HEK293T (cell line): ENCODE data around the gene TRIM5.
"Not testable (repeated sequence)": the region's sequence is repeated elsewhere in the genome, so short reads cannot be mapped to it uniquely, and the experiment has no call there.

Experiments used
- CTCF ChIA-PET: fragments of 350-600 bp; formaldehyde crosslinking; extraction: SDS; loops from one replicate; lab custom pipeline; 2021; ENCODE audit warnings: antibody characterized with exemption, inconsistent platforms; lab: Yijun Ruan, JAX
- POLR2A ChIA-PET: fragments of 350-600 bp; formaldehyde crosslinking; extraction: SDS; loops from one replicate; lab custom pipeline; 2020; ENCODE audit warnings: antibody characterized with exemption, inconsistent platforms; lab: Yijun Ruan, JAX
- DNase-seq: peaks from one replicate; pipeline ENCODE4 v3.0.0; 2012; ENCODE audit warnings: mixed read lengths; ENCODE audit errors: extremely low spot score
- ARNT ChIP-seq: fragments of 450-650 bp; IDR thresholded peaks from 2 replicates; pipeline ENCODE4 v1.6.1; 2017; ENCODE audit warnings: mild to moderate bottlenecking
- BHLHE40 ChIP-seq: fragments of 450-650 bp; IDR thresholded peaks from 2 replicates; pipeline ENCODE4 v1.6.1; 2016; ENCODE audit warnings: mild to moderate bottlenecking, moderate library complexity, borderline replicate concordance
- CTBP1 ChIP-seq: fragments of 450-650 bp; IDR thresholded peaks from 2 replicates; pipeline ENCODE4 v1.6.1; 2016; ENCODE audit warnings: borderline replicate concordance
- ELF4 ChIP-seq: fragments of 450-650 bp; IDR thresholded peaks from 2 replicates; pipeline ENCODE4 v1.6.1; 2017; ENCODE audit warnings: antibody characterized with exemption
- FOXA1 ChIP-seq: fragments of 450-650 bp; IDR thresholded peaks from 2 replicates; pipeline ENCODE4 v1.6.1; 2016; ENCODE audit warnings: mild to moderate bottlenecking
- FOXK2 ChIP-seq: fragments of 450-650 bp; IDR thresholded peaks from 2 replicates; pipeline ENCODE4 v1.6.1; 2016; ENCODE audit warnings: mild to moderate bottlenecking
- FOXM1 ChIP-seq: fragments of 450-650 bp; IDR thresholded peaks from 2 replicates; pipeline ENCODE4 v1.6.1; 2017; ENCODE audit warnings: mild to moderate bottlenecking, borderline replicate concordance
- HDGF ChIP-seq: fragments of 450-650 bp; IDR thresholded peaks from 2 replicates; pipeline ENCODE4 v1.6.1; 2017; ENCODE audit warnings: antibody characterized with exemption, borderline replicate concordance
- L3MBTL2 ChIP-seq: fragments of 450-650 bp; conservative IDR thresholded peaks from 2 replicates; pipeline ENCODE4 v1.6.1; 2016; ENCODE audit warnings: mild to moderate bottlenecking
- LEF1 ChIP-seq: fragments of 450-650 bp; IDR thresholded peaks from 2 replicates; pipeline ENCODE4 v1.6.1; 2017; ENCODE audit warnings: mild to moderate bottlenecking, borderline replicate concordance
- NFRKB ChIP-seq: fragments of 450-650 bp; IDR thresholded peaks from 2 replicates; pipeline ENCODE4 v1.6.1; 2016; ENCODE audit warnings: mild to moderate bottlenecking, moderate library complexity
- SP1 ChIP-seq: fragments of 450-650 bp; IDR thresholded peaks from 2 replicates; pipeline ENCODE4 v1.6.1; 2017
- SUZ12 ChIP-seq: fragments of 450-650 bp; IDR thresholded peaks from 2 replicates; pipeline ENCODE4 v1.6.1; 2016; ENCODE audit warnings: mild to moderate bottlenecking
- TARDBP ChIP-seq: fragments of 450-650 bp; IDR thresholded peaks from 2 replicates; pipeline ENCODE4 v1.6.1; 2016
- ZNF384 ChIP-seq: fragments of 450-650 bp; IDR thresholded peaks from 2 replicates; pipeline ENCODE4 v1.6.1; 2016
- TF ChIP-seq, protein P1 (sequence below): fragments of 450-650 bp; IDR thresholded peaks from 2 replicates; pipeline ENCODE4 v1.6.1; 2016

TRIM5 gene

DNA sequence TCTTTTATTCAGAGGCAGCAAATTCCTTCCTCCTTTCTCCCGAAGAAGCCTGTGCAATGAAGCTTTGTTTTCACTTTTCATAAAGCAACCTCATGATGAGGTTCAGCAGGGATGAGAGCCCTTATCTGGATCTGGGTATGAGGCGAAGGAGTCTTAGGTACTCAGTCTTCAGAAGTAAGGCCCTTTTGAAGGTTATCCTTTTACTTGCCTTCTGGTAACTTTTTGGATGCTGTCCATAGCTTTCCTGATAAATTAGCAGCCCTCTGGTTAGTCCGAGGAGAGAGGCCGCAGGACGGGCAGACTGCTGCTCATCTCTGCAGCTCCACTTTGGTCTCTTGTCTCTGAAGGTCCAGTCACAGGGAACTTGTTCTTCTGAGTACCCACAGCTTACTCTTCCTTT, 5.9 kb upstream of the TRIM5 start:
- no peak for DNase-seq
- TF ChIP-seq TARDBP, result no peak
- no peak for TF ChIP-seq FOXK2
- TF ChIP-seq SUZ12, result no peak
- TF ChIP-seq LEF1, result no peak
- TF ChIP-seq NFRKB, result no peak
- no peak for TF ChIP-seq FOXM1
- TF ChIP-seq BHLHE40, result no peak
- no peak for TF ChIP-seq HDGF
- CTCF ChIA-PET, result no interaction called here
- POLR2A ChIA-PET, result no interaction called here

DNA sequence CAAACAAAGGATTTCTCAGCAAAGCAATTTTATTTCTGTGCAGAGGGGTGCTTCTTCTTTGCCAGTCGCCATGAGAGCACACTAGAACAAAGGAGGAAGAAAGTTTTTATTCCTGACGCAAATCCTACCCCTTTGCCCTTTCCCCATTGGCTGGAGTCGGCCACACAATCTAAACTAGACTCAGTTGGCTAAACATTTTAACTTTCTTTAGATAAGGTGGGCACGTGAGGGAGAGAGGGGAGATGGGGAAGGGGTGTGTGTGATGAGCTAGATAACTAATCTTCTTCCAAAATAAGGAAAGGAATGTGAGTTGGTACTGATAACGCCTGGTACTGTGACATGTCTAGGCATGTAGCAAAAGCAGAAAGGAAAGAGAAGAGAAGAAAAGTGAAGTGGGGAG, 5.3 kb upstream of the TRIM5 start:
- CTCF ChIA-PET, result no interaction called here
- TF ChIP-seq FOXK2 (no peak), ELF4 (no peak), CTBP1 (no peak), SUZ12 (no peak), LEF1 (no peak), ZNF384 (no peak), BHLHE40 (no peak), SP1 (no peak), FOXM1 (no peak), ARNT (no peak), TARDBP (no peak), FOXA1 (no peak), L3MBTL2 (no peak)
- TF ChIP-seq, protein P1, sequence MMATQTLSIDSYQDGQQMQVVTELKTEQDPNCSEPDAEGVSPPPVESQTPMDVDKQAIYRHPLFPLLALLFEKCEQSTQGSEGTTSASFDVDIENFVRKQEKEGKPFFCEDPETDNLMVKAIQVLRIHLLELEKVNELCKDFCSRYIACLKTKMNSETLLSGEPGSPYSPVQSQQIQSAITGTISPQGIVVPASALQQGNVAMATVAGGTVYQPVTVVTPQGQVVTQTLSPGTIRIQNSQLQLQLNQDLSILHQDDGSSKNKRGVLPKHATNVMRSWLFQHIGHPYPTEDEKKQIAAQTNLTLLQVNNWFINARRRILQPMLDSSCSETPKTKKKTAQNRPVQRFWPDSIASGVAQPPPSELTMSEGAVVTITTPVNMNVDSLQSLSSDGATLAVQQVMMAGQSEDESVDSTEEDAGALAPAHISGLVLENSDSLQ, result no peak
- POLR2A ChIA-PET, result no interaction called here
- no peak for DNase-seq

DNA sequence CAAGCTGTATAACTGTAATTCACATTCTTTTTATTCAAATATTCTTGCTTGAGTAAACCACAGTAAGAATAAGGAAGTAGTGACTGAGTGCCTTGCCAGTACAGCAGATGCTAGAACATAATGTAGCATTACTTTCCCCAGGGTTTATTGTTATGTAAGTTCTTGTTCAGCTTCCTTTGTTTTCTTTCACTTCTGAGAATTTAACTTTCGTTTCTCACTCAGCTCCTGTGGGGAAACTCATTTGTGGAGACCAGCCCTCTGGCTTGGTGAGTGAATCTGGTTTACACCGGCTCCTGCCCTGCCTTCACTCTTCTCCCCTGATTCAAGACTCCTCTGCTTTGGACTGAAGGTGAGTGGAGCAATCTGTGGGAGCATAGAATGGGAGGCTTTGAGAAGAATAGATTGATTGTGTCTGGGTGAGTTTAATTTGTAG, 4.7 kb upstream of the TRIM5 start, which contains the start of gene TRIM22:
Gene TRIM22, plus strand, starts transcription at position 240 of the 433 bp plus-strand sequence. CDS start 6,443 bp downstream, outside the sequence.
- CTCF ChIA-PET, result no interaction called here
- DNase-seq, result no peak
- no peak for TF ChIP-seq BHLHE40
- TF ChIP-seq SUZ12, result no peak
- TF ChIP-seq ZNF384, result no peak
- TF ChIP-seq ELF4, result no peak
- no peak for TF ChIP-seq SP1
- TF ChIP-seq FOXM1, result no peak
- no peak for TF ChIP-seq FOXA1
- TF ChIP-seq CTBP1, result no peak
- no peak for TF ChIP-seq L3MBTL2
- TF ChIP-seq LEF1, result no peak
- no peak for TF ChIP-seq NFRKB
- TF ChIP-seq FOXK2, result no peak
- TF ChIP-seq ARNT, result no peak
- no peak for TF ChIP-seq TARDBP
- POLR2A ChIA-PET, result no interaction called here

DNA sequence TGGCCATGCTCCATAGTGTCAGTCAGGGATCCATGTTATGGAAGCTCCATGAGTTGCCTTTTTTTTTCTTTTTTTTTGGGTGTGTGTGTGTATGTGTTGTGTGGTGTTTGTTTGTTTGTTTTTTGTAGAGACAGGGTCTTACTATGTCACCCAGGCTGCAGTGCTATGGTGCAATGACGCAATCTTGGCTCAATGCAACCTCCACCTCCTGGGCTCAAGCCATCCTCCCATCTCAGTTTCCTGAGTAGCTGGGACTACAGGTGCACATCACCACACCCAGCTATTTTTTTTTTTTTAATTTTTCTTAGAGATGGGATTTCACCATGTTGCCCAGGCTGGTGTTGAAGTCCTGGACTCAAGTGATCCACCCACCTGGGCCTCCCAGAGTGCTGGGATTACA, 3.6 kb upstream of the TRIM5 start:
- DNase-seq, result no peak
- CTCF ChIA-PET, result no interaction called here
- TF ChIP-seq LEF1 (no peak), SUZ12 (no peak), L3MBTL2 (no peak), SP1 (no peak), CTBP1 (no peak), ELF4 (no peak), FOXA1 (no peak)
- TF ChIP-seq, protein P1, result no peak
- POLR2A ChIA-PET, result no interaction called here

DNA sequence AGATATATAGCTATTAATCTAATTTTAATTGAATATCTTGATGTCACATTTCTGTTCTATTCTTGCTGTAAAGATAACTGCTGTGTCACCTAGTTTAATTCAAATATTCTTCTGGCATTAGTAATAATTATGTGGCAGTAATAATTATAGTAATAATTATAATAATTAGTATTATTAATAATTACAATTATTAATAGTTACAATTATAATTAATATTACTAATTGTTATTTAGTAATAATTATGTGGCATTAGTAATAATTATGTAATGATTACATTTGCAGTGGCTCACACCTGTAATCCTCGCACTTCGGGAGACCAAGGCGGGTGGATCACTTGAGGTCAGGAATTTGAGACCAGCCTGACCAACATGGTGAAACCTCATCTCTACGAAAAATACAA, 1.6 kb upstream of the TRIM5 start:
- DNase-seq, result no peak
- CTCF ChIA-PET, result no interaction called here
- TF ChIP-seq ARNT (no peak), FOXK2 (no peak), LEF1 (no peak), ZNF384 (no peak), TARDBP (no peak), SP1 (no peak), BHLHE40 (no peak), HDGF (no peak), ELF4 (no peak), NFRKB (no peak), L3MBTL2 (no peak), SUZ12 (no peak), FOXM1 (no peak), FOXA1 (no peak), CTBP1 (no peak)
- TF ChIP-seq, protein P1, result no peak
- POLR2A ChIA-PET, result no interaction called here

DNA sequence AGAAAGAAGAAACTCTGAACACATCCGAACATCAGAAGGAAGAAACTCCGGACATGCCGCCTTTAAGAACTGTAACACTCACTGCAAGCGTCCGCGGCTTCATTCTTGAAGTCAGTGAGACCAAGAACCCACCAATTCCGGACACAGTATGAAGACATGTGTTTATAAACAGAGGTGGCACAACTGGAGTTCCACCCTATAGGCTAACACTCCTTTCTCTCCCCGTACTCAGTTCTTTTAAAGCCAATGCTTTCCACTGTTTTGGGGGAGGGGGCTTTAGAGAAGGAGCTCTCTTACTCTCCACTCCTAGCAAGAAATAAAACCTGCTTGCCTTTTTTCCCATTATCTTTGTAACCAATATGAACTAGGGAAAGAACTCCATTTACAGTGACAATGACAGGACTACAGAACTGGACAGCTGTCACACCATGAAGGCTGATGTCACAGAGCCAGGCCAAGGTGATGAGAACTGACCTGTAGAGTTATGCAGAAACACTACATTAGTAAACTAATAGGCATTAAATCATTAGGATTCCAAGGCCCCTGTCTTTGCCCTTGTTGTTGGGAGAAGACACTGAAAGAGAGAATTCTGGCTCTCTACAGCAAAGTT, 733 bp downstream of the TRIM5 start:
- no peak for DNase-seq
- ChIA-PET POLR2A (interaction anchor here (0.9 to 1.3 kb wide), 2 partner anchors 14 to 151 kb away, joined by 3 to 4 read pairs; no protein-coding TSS in a partner anchor), CTCF (interaction anchor here (0.7 to 0.9 kb wide), 2 partner anchors 15 to 126 kb away, joined by 3 read pairs; no protein-coding TSS in a partner anchor)
- TF ChIP-seq FOXA1 (no peak), ELF4 (no peak), CTBP1 (no peak), NFRKB (no peak), SP1 (no peak), ARNT (no peak), FOXM1 (no peak), LEF1 (no peak), L3MBTL2 (no peak), SUZ12 (no peak), FOXK2 (no peak)
- TF ChIP-seq, protein P1, result no peak

DNA sequence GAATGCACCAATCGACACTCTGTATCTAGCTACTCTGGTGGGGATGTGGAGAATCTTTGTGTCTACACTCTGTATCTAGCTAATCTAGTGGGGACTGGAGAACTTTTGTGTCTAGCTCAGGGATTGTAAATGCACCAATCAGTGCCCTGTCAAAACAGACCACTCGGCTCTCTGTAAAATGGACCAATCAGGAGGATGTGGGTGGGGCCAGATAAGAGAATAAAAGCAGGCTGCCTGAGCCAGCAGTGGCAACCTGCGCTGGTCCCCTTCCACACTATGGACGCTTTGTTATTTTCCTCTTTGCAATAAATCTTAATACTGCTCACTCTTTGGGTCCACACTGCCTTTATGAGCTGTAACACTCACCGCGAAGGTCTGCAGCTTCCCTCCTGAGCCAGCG, 1.3 kb downstream of the TRIM5 start:
- CTCF ChIA-PET, DNase-seq, POLR2A ChIA-PET: not testable (repeated sequence)

DNA sequence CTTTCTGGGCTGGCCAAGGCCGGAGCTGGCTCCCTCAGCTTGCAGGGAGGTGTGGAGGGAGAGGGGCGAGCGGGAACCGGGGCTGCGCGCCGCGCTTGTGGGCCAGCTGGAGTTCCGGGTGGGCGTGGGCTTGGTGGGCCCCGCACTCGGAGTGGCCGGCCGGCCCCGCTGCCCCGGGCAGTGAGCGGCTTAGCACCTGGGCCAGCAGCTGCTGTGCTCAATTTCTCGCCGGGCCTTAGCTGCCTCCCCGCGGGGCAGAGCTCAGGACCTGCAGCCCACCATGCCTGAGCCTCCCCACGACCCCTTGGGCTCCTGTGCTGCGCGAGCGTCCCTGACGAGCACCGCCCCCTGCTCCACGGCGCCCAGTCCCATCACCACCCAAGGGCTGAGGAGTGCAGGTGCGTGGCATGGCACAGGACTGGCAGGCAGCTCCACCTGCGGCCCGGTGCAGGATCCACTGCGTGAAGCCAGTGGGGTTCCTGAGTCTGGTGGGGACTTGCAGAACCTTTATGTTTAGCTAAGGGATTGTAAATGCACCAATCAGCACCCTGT, 1.9 kb downstream of the TRIM5 start:
- CTCF ChIA-PET, DNase-seq, POLR2A ChIA-PET: not testable (repeated sequence)
